SU-DHL-6 (cell line): ENCODE data around the gene CCT5.

Experiments used
- H2AFZ ChIP-seq: fragments of 200-600 bp; sonication (generic); 2 replicates; pipeline ENCODE4 v1.6.1; 2014; ENCODE audit warnings: low read depth, mild to moderate bottlenecking, moderate library complexity, mixed read lengths, antibody characterized with exemption, low read length; ENCODE audit not compliant: severe bottlenecking
- H3F3A ChIP-seq: fragments of 200-600 bp; shearing (Covaris generic); 2 replicates; pipeline ENCODE4 v1.6.0; 2016; ENCODE audit warnings: antibody characterized with exemption, mild to moderate bottlenecking; ENCODE audit not compliant: insufficient read depth
- H3K27ac ChIP-seq: fragments of 200-600 bp; sonication (generic); 2 replicates; pipeline ENCODE4 v1.5.1; 2016; ENCODE audit warnings: low read depth, mild to moderate bottlenecking, low read length, moderate library complexity, mixed read lengths
- H3K27me3 ChIP-seq: fragments of 200-600 bp; sonication (generic), shearing (Covaris generic); 2 replicates; pipeline ENCODE4 v1.6.0; 2014; ENCODE audit warnings: mild to moderate bottlenecking, low read length
- H3K36me3 ChIP-seq: fragments of 200-600 bp; sonication (generic); 2 replicates; pipeline ENCODE4 v1.6.1; 2014; ENCODE audit warnings: mild to moderate bottlenecking, low read length, mixed read lengths
- H3K4me2 ChIP-seq: fragments of 300-600, 200-600 bp; shearing (Covaris generic), sonication (generic); 2 replicates; pipeline ENCODE4 v1.6.0; 2014; ENCODE audit warnings: low read length, low read depth, mild to moderate bottlenecking; ENCODE audit not compliant: poor library complexity, severe bottlenecking
- H3K4me3 ChIP-seq: fragments of 200-600 bp; sonication (generic); 2 replicates; pipeline ENCODE4 v1.5.1; 2014; ENCODE audit warnings: antibody characterized with exemption, low read length, mild to moderate bottlenecking, mixed read lengths; ENCODE audit not compliant: insufficient read depth, poor library complexity, severe bottlenecking
- H3K79me2 ChIP-seq: fragments of 200-600 bp; sonication (generic); 2 replicates; pipeline ENCODE4 v1.6.1; 2014; ENCODE audit warnings: mild to moderate bottlenecking, low read length, moderate library complexity; ENCODE audit not compliant: insufficient read depth
- H3K9ac ChIP-seq: fragments of 200-600 bp; sonication (generic); 2 replicates; pipeline ENCODE4 v1.7.0; 2014; ENCODE audit warnings: mild to moderate bottlenecking, low read length
- H3K9me2 ChIP-seq: fragments of 200-600 bp; sonication (generic); replicated peaks from 2 replicates; pipeline ENCODE4 v1.6.1; 2014; ENCODE audit warnings: low read length; ENCODE audit not compliant: insufficient read depth
- H3K9me3 ChIP-seq: fragments of 200-600 bp; sonication (generic); 2 replicates; pipeline ENCODE4 v1.6.1; 2014; ENCODE audit warnings: low read length, mixed read lengths; ENCODE audit not compliant: insufficient read depth
- H4K20me1 ChIP-seq: fragments of 200-600 bp; sonication (generic); 2 replicates; pipeline ENCODE4 v1.6.1; 2014; ENCODE audit warnings: low read depth, mild to moderate bottlenecking, antibody characterized with exemption, low read length, moderate library complexity, mixed read lengths
- EZH2phosphoT487 ChIP-seq: fragments of 200-600 bp; sonication (generic), shearing (Covaris generic); conservative IDR thresholded peaks from 2 replicates; pipeline ENCODE4 v1.6.1; 2018; ENCODE audit warnings: mild to moderate bottlenecking, antibody characterized with exemption, low read length, moderate library complexity, mixed read lengths
- TF ChIP-seq, protein P1 (sequence below): fragments of 200-600 bp; sonication (generic); IDR thresholded peaks from one replicate; pipeline ENCODE4 v1.5.1; 2017; ENCODE audit warnings: antibody characterized with exemption, mild to moderate bottlenecking, low read length, moderate library complexity; ENCODE audit not compliant: insufficient read depth, poor library complexity, severe bottlenecking

Gene CCT5

DNA sequence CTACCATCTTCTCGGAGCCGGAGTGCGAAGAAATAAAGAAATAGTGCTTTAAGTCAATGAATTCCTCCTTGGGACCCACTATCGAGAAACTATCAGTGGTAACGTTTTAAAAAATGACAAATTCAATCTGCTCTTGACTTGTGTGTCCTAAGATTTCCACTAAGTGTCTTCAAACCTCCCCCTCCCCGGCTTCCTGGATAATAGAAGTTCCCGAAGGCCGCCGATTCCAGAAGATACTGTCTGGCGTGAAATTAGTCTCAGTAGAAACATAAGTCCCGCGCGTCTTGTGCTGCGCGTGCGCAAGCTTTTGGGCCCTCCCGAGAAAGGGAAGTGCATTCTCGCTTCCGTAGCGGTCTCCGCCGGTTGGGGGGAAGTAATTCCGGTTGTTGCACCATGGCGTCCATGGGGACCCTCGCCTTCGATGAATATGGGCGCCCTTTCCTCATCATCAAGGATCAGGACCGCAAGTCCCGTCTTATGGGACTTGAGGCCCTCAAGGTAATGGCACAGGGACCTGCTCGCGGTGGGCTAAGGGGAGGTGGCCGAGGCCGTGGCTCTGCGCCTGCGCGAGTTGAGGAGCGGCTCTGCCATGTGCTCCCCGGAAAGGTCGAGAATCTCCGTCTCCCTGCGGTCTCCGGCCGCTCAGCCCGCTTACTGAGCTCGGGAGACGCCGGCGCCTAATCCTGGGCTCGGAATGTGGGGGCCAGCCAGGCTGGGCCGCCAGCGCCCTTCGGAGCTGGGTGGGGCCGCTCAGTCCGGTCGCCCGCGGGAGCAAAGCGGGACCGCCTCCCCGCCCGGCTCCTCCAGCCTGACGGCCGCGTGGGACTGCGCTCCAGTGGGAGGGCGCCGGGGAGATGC is at the start of gene CCT5:
CCT5 (plus strand) TSS at position 333 of the 858 bp plus-strand sequence; CDS start at position 394, 61 bp downstream.
- Histone ChIP-seq H3F3A (no peaks in the 10 kb centered on the region), H2AFZ (peak within 1 kb of the TSS; percentile 76), H3K27ac (peak within 1 kb of the TSS; percentile 85), H3K9me3 (no peaks in the 10 kb centered on the region), H3K79me2 (peaks cover 70% of the 10 kb centered on the region), H3K27me3 (no peaks in the 10 kb centered on the region), H3K9me2 (no peaks in the 10 kb centered on the region), H3K4me2 (peak within 1 kb of the TSS; percentile 63), H4K20me1 (peaks cover 21% of the 10 kb centered on the region), H3K36me3 (peaks cover 13% of the 10 kb centered on the region), H3K4me3 (peak within 1 kb of the TSS; percentile 84), H3K9ac (peak within 1 kb of the TSS; percentile 97)
- no peak for TF ChIP-seq EZH2phosphoT487
- TF ChIP-seq, protein P1, sequence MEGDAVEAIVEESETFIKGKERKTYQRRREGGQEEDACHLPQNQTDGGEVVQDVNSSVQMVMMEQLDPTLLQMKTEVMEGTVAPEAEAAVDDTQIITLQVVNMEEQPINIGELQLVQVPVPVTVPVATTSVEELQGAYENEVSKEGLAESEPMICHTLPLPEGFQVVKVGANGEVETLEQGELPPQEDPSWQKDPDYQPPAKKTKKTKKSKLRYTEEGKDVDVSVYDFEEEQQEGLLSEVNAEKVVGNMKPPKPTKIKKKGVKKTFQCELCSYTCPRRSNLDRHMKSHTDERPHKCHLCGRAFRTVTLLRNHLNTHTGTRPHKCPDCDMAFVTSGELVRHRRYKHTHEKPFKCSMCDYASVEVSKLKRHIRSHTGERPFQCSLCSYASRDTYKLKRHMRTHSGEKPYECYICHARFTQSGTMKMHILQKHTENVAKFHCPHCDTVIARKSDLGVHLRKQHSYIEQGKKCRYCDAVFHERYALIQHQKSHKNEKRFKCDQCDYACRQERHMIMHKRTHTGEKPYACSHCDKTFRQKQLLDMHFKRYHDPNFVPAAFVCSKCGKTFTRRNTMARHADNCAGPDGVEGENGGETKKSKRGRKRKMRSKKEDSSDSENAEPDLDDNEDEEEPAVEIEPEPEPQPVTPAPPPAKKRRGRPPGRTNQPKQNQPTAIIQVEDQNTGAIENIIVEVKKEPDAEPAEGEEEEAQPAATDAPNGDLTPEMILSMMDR = no peak

DNA sequence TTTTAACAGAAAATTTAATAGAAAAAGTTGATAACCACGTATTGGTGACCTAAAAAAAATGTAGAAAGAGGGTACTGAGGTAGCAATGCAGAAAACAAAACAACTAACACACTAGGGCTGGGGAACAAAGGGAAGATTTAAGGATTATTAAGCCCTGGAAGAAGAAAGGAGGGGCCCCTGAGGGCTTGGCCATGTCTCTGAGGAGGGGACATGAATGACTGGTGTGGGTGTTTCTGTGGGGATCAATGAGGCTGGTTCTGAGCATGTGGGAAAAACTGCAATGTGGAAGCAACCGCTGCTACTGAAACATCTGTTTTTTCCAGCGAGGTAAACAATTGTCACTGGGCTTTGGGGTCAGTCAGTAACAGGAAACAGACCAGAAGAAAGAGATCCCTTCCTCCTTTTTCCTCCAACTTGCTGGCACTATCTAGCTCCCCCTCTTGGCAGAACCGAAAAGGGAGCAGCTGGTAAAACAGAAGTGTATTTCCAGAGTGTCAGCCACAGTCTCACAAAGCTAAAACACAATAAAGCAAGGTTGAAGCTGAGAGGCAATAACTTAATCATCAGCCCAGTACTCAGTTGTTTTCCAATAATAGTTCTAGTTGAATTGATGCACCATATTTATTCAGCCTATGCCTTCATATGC is 48.7 kb upstream of the CCT5 start:
- Histone ChIP-seq H3K9me2 (no peaks in the 10 kb centered on the region), H3K4me2 (no peak overlapping the region), H3K79me2 (no peaks in the 10 kb centered on the region), H3K36me3 (no peaks in the 10 kb centered on the region), H2AFZ (no peak overlapping the region), H3K27me3 (no peaks in the 10 kb centered on the region), H3K9ac (no peak overlapping the region), H3K9me3 (0 out of 2 replicates have a peak, but pooled peaks cover 4% of the 10 kb centered on the region), H4K20me1 (no peaks in the 10 kb centered on the region), H3F3A (no peaks in the 10 kb centered on the region), H3K27ac (no peak overlapping the region), H3K4me3 (no peak overlapping the region)
- TF ChIP-seq, protein P1 = no peak
- TF ChIP-seq EZH2phosphoT487 = no peak

DNA sequence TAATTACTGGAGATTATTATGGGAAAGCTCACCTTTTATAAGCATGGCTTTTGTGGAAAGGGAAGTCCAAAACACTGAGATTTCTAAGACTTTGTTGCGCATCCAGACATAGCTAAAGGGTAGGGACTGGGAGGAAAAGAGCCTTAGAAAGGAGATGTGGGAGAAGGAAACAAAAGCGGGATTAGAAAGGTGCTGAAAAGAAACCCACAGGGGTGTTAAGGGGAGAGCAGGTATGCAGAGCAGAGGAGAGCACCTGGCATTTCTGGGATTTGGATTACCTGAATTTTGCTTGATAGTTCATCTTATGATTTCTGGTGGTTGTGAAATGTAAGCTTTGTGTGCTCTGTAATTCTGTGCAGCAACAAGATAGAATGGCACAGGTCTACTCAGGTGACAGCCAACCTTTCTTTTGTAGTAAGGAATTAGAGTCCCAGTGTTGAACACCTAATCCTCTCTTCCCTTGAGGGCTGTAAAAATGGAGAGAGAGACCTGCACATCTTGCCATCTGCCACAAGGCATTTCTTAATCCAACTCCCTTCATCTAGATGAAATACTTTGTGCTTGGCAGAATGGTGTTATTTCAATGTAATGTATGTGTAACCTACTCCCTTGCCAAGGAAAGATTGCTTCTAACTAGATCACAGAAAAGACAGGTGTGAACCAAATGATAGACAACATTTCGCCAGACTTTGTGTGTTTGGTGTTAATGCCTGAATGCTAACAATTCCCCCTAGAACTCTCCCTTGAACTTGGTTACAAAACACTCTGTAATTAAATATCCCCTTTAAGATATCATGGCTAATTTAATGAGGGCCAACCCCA is 47.8 kb upstream of the CCT5 start:
- TF ChIP-seq, protein P1 = no peak
- no peak for TF ChIP-seq EZH2phosphoT487
- Histone ChIP-seq H3K9me2 (no peaks in the 10 kb centered on the region), H3K4me3 (no peak overlapping the region), H3K79me2 (no peaks in the 10 kb centered on the region), H3K9me3 (0 out of 2 replicates have a peak, but pooled peaks cover 4% of the 10 kb centered on the region), H3K27me3 (no peaks in the 10 kb centered on the region), H4K20me1 (no peaks in the 10 kb centered on the region), H3F3A (no peaks in the 10 kb centered on the region), H3K9ac (no peak overlapping the region), H3K4me2 (no peak overlapping the region), H3K36me3 (no peaks in the 10 kb centered on the region), H3K27ac (no peak overlapping the region), H2AFZ (no peak overlapping the region)
